PC-3 (cell line): ENCODE data around the gene QRICH2. TPM values are rescaled to one million over a fixed set of nuclear protein-coding genes. Genes with fewer than 3 reads are reported as not detected.

ENCODE experiments used
- ATAC-seq: fragments of 200-7000 bp; cut with Tn5 transposase; 2 replicates; pipeline ENCODE4 v1.9.1; 2020; ENCODE audit warnings: mild to moderate bottlenecking, moderate library complexity
- BruUV-seq: library from RNA; stranded (reverse); fragments of 400-500 nt; replicated peaks from 2 replicates; lab custom pipeline; 2021; lab: Mats Ljungman, UMichigan
- CTCF ChIA-PET: fragments of 300-600 bp; sonication (Branson Sonifier 250); formaldehyde crosslinking; loops from one replicate; lab custom pipeline; 2022; ENCODE audit warnings: antibody characterized with exemption; lab: Charles Lee
- POLR2A ChIA-PET: fragments of 300-600 bp; sonication (Branson Sonifier 250); formaldehyde crosslinking; loops from one replicate; lab custom pipeline; 2022; ENCODE audit warnings: antibody characterized with exemption; ENCODE audit not compliant: unreplicated experiment; lab: Charles Lee
- DNase-seq: peaks from one replicate; pipeline ENCODE4 v3.0.0-alpha.2; 2015
- H2AFZ ChIP-seq: fragments of 300-600 bp; sonication (generic); 2 replicates; pipeline ENCODE4 v1.6.0; 2016; ENCODE audit warnings: antibody characterized with exemption, low read length
- H3F3A ChIP-seq: fragments of 300-600 bp; sonication (generic); one replicate; pipeline ENCODE4 v1.6.0; 2017; ENCODE audit warnings: antibody characterized with exemption, low read length, control low read depth, mild to moderate bottlenecking; ENCODE audit not compliant: unreplicated experiment
- H3K27ac ChIP-seq: fragments of 300-600 bp; sonication (generic); 2 replicates; pipeline ENCODE4 v1.5.1; 2016; ENCODE audit warnings: mild to moderate bottlenecking, low read length
- H3K27me3 ChIP-seq: fragments of 300-600 bp; sonication (generic); 2 replicates; pipeline ENCODE4 v1.6.1; 2016; ENCODE audit warnings: low read length, mixed read lengths
- H3K36me3 ChIP-seq: fragments of 300-600 bp; sonication (generic); 2 replicates; pipeline ENCODE4 v1.6.1; 2016; ENCODE audit warnings: low read depth, mixed run types, low read length, mixed read lengths
- H3K4me1 ChIP-seq: fragments of 300-600 bp; sonication (generic); 2 replicates; pipeline ENCODE4 v1.5.1; 2016; ENCODE audit warnings: low read length; ENCODE audit not compliant: insufficient read depth
- H3K4me2 ChIP-seq: fragments of 300-600 bp; sonication (generic); 2 replicates; pipeline ENCODE4 v1.6.0; 2016; ENCODE audit warnings: low read length
- H3K4me3 ChIP-seq: fragments of 300-600 bp; sonication (generic); 2 replicates; pipeline ENCODE4 v1.5.1; 2016; ENCODE audit warnings: mild to moderate bottlenecking, low read length, mixed read lengths
- H3K79me2 ChIP-seq: fragments of 300-600 bp; sonication (generic); 2 replicates; pipeline ENCODE4 v1.6.1; 2017; ENCODE audit warnings: low read length, mixed read lengths
- H3K9ac ChIP-seq: fragments of 300-600 bp; sonication (generic); 2 replicates; pipeline ENCODE4 v1.6.0; 2016; ENCODE audit warnings: mild to moderate bottlenecking, low read length
- H3K9me2 ChIP-seq: fragments of 300-600 bp; sonication (generic); replicated peaks from 2 replicates; pipeline ENCODE4 v1.6.1; 2016; ENCODE audit warnings: mixed run types, low read length, mixed read lengths
- H3K9me3 ChIP-seq: fragments of 300-600 bp; sonication (generic); 2 replicates; pipeline ENCODE4 v1.6.1; 2016; ENCODE audit warnings: low read length, mixed read lengths
- H4K20me1 ChIP-seq: fragments of 300-600 bp; sonication (generic); 2 replicates; pipeline ENCODE4 v1.6.1; 2016; ENCODE audit warnings: low read length, mixed read lengths
- CTCF ChIP-seq: fragments of 300-600 bp; sonication (generic); conservative IDR thresholded peaks from 2 replicates; pipeline ENCODE4 v1.5.1; 2017; ENCODE audit warnings: antibody characterized with exemption, low read depth, mild to moderate bottlenecking, low read length
- EZH2 ChIP-seq: fragments of 300-600 bp; sonication (generic); IDR thresholded peaks from one replicate; pipeline ENCODE4 v1.6.1; 2017; ENCODE audit warnings: antibody characterized with exemption, mild to moderate bottlenecking, low read length; ENCODE audit not compliant: unreplicated experiment
- EZH2phosphoT487 ChIP-seq: fragments of 300-600 bp; sonication (generic); IDR thresholded peaks from 2 replicates; pipeline ENCODE4 v1.6.1; 2018; ENCODE audit warnings: mild to moderate bottlenecking, antibody characterized with exemption, low read length, borderline replicate concordance
- intact Hi-C: fragments of 100-400 bp; cut with micrococcal nuclease; formaldehyde crosslinking; loops from 2 replicates; pipeline ENCODE4 v1.9.0; 2023
- total RNA-seq: library from RNA; depleted of rRNA; stranded (reverse); fragments of >200 nt; gene quantifications from 2 replicates; pipeline ENCODE4 v1.2.3, GENCODE V29; 2014

The QRICH2 gene
- total RNA-seq, 1 experiment from 2014 or later = 2.2 TPM

- H3K4me3 ChIP-seq = no peak overlapping the region
- ChIA-PET CTCF (interaction anchor here (0.5 to 1.1 kb wide), 3 partner anchors 56 to 119 kb away, joined by 3 to 5 read pairs (median 4); no protein-coding TSS in a partner anchor), POLR2A (no interaction called here)
- no peak overlapping the region for H3K9ac ChIP-seq
- DNase-seq = no peak
- ATAC-seq = no peak
- intact Hi-C loops = no loop called here
- no peak overlapping the region for H2AFZ ChIP-seq
- TF ChIP-seq CTCF = no peak
- no peak for TF ChIP-seq EZH2phosphoT487
- TF ChIP-seq EZH2 = no peak
- H3F3A ChIP-seq = no peaks in the 10 kb centered on the region
- no peaks in the 10 kb centered on the region for H3K27me3 ChIP-seq
- peaks cover 25% of the 10 kb centered on the region for H3K4me1 ChIP-seq
- H3K9me2 ChIP-seq = no peaks in the 10 kb centered on the region
- H3K27ac ChIP-seq = no peak overlapping the region
- BruUV-seq = no TSS peak
- H3K4me2 ChIP-seq = no peak overlapping the region
- no peaks in the 10 kb centered on the region for H4K20me1 ChIP-seq
- H3K36me3 ChIP-seq = no peaks in the 10 kb centered on the region
- H3K9me3 ChIP-seq = no peaks in the 10 kb centered on the region
- no peaks in the 10 kb centered on the region for H3K79me2 ChIP-seq
These were observed 70.2 kb downstream of the QRICH2 start for GRCh38 chr17:76237859-76238313.

GRCh38 chr17:76236603-76237002 lies 71.5 kb downstream of the QRICH2 start:
- Histone ChIP-seq H3K36me3 (no peaks in the 10 kb centered on the region), H2AFZ (no peak overlapping the region), H3K4me1 (peaks cover 34% of the 10 kb centered on the region), H3K4me3 (no peak overlapping the region), H3K9me2 (no peaks in the 10 kb centered on the region), H3F3A (no peaks in the 10 kb centered on the region), H3K9ac (no peak overlapping the region), H3K27me3 (no peaks in the 10 kb centered on the region), H3K9me3 (no peaks in the 10 kb centered on the region), H3K4me2 (no peak overlapping the region), H3K79me2 (no peaks in the 10 kb centered on the region), H4K20me1 (no peaks in the 10 kb centered on the region), H3K27ac (no peak overlapping the region)
- CTCF ChIA-PET = no interaction called here
- ATAC-seq = no peak
- no TSS peak for BruUV-seq
- TF ChIP-seq CTCF = no peak
- no peak for TF ChIP-seq EZH2phosphoT487
- TF ChIP-seq EZH2 = no peak
- DNase-seq = no peak
- POLR2A ChIA-PET = interaction anchor here (0.6 kb wide), 1 partner anchor 29 kb away, joined by 3 read pairs; the partner anchor contains the start of gene UBALD2
- intact Hi-C loops = no loop called here

- H3K4me1 ChIP-seq = peaks cover 27% of the 10 kb centered on the region
- no peaks in the 10 kb centered on the region for H3K79me2 ChIP-seq
- no peak overlapping the region for H2AFZ ChIP-seq
- BruUV-seq = no TSS peak
- no peak for TF ChIP-seq EZH2phosphoT487
- TF ChIP-seq EZH2 = no peak
- no peak for TF ChIP-seq CTCF
- intact Hi-C loops = no loop called here
- no peak overlapping the region for H3K4me2 ChIP-seq
- H3K9ac ChIP-seq = no peak overlapping the region
- H3K36me3 ChIP-seq = no peaks in the 10 kb centered on the region
- no peaks in the 10 kb centered on the region for H4K20me1 ChIP-seq
- ChIA-PET POLR2A (no interaction called here), CTCF (no interaction called here)
- no peak overlapping the region for H3K4me3 ChIP-seq
- no peaks in the 10 kb centered on the region for H3K9me2 ChIP-seq
- H3K27ac ChIP-seq = no peak overlapping the region
- no peaks in the 10 kb centered on the region for H3K27me3 ChIP-seq
- DNase-seq (no peak), ATAC-seq (no peak)
- no peaks in the 10 kb centered on the region for H3F3A ChIP-seq
- no peaks in the 10 kb centered on the region for H3K9me3 ChIP-seq
These were observed 72.2 kb downstream of the QRICH2 start for GRCh38 chr17:76235883-76236282.
